ENCODE results near the gene PPIP5K2. TPM values are rescaled to one million over a fixed set of nuclear protein-coding genes. Genes with fewer than 3 reads are reported as not detected.
"Not testable (repeated sequence)": the region's sequence is repeated elsewhere in the genome, so short reads cannot be mapped to it uniquely, and the experiment has no call there.

PPIP5K2 gene
- total RNA-seq, 6 donors from 2014 or later, result 10.9 to 48.5 (median 34.7) TPM

DNA sequence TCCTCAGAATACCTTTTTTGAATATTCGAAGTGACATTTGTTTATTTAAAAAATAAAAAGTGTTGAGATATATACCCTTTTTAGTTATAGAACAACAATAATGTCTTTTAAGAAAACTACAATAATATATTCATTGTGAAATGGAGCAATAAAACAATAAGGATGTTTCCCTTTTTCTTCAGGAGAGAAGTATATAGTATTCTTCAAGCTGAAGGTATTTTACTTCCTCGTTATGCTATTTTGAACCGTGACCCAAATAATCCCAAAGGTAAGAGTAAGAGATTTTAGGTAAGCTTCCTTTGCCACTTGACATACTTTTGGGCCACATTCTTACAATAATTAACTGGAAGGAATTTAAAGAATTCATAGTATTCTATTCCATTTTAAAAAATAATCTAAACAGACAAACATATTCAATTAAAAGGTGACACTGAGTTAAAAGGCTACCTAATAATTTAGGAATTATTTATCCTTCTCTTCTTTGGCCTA is 18.1 kb downstream of the PPIP5K2 start:
- peaks cover 0 to 42% (median 4%) of the 10 kb centered on the region in 4 donors for H3K36me3 ChIP-seq
- WGBS, 2 donors, result 74 to 81% methylated on average over 3 of the region's 3 CpGs
- TF ChIP-seq POLR2AphosphoS5 (IDR thresholded peaks at IDR 0.05) (no peak), POLR2A (IDR thresholded peaks at IDR 0.05) (no peak)
- TF ChIP-seq, protein P1, sequence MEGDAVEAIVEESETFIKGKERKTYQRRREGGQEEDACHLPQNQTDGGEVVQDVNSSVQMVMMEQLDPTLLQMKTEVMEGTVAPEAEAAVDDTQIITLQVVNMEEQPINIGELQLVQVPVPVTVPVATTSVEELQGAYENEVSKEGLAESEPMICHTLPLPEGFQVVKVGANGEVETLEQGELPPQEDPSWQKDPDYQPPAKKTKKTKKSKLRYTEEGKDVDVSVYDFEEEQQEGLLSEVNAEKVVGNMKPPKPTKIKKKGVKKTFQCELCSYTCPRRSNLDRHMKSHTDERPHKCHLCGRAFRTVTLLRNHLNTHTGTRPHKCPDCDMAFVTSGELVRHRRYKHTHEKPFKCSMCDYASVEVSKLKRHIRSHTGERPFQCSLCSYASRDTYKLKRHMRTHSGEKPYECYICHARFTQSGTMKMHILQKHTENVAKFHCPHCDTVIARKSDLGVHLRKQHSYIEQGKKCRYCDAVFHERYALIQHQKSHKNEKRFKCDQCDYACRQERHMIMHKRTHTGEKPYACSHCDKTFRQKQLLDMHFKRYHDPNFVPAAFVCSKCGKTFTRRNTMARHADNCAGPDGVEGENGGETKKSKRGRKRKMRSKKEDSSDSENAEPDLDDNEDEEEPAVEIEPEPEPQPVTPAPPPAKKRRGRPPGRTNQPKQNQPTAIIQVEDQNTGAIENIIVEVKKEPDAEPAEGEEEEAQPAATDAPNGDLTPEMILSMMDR (IDR thresholded peaks at IDR 0.05), result no peak

DNA sequence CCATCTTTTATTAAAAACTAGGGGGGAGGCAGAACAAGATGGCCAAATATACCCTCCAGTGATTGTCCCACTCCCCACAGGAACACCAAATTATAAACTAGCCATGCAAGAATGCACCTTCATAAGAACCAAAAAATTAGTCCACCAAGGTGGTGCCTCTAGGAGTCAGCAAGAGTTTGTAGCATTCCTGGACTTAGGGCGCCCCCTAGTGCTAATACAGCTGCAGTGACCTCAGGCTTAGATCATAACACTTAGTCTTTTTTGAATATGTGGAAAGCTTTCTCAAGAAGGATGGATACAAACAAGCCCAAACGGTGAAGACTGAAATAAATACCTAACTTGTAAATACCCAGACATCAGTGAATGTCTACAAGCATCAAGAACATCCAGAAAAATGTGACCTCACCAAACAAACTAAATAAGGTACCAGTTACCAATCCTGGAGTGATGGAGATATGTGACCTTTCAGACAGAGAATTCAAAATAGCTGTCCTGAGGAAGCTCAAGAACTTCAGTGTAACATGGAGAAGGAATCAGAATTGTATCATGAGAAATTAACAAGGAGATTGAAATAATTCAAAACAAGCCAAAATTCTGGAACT is 19.3 kb downstream of the PPIP5K2 start:
- TF ChIP-seq POLR2A (IDR thresholded peaks at IDR 0.05), result no peak
- TF ChIP-seq, protein P1 (IDR thresholded peaks at IDR 0.05), result peak; percentile 77 to 92 (median 89)
- no peak overlapping the region for H3K4me3 ChIP-seq
- 0% methylated on average over 2 of the region's 2 CpGs for WGBS, 2 donors
- no peaks in the 10 kb centered on the region for H3K27me3 ChIP-seq
- DNase-seq (peak in 1 of 2 donors; percentile 78), ATAC-seq (ENCODE audit: low FRiP score in 2 of 2) (peak; percentile 90 to 94)
- H3K36me3 ChIP-seq, result peaks cover 0 to 42% (median 4%) of the 10 kb centered on the region in 4 donors
- H3K4me1 ChIP-seq, result no peaks in the 10 kb centered on the region
- no peak overlapping the region for H3K27ac ChIP-seq
- no peaks in the 10 kb centered on the region for H3K9me3 ChIP-seq

More for the DNA sequence above, 18.1 kb downstream of the PPIP5K2 start:
- DNase-seq, result no peak
- Histone ChIP-seq H3K4me1 (no peaks in the 10 kb centered on the region), H3K4me3 (no peak overlapping the region), H3K27ac (no peak overlapping the region), H3K9me3 (no peaks in the 10 kb centered on the region), H3K27me3 (no peaks in the 10 kb centered on the region)
- ATAC-seq (ENCODE audit: low FRiP score in 2 of 2), result no peak

GRCh38 chr5:103142132-103142531 is 22.0 kb downstream of the PPIP5K2 start:
- not testable (repeated sequence) for ATAC-seq (ENCODE audit: low FRiP score in 2 of 2); H3K27ac ChIP-seq; H3K27me3 ChIP-seq; H3K4me3 ChIP-seq; H3K4me1 ChIP-seq; H3K9me3 ChIP-seq
- H3K36me3 ChIP-seq, result peaks cover 0 to 36% (median 4%) of the 10 kb centered on the region in 4 donors
- 98 to 99% methylated on average over 5 to 18 of the region's 25 CpGs for WGBS, 2 donors
- DNase-seq, result peak in 1 of 2 donors; percentile 71

DNA sequence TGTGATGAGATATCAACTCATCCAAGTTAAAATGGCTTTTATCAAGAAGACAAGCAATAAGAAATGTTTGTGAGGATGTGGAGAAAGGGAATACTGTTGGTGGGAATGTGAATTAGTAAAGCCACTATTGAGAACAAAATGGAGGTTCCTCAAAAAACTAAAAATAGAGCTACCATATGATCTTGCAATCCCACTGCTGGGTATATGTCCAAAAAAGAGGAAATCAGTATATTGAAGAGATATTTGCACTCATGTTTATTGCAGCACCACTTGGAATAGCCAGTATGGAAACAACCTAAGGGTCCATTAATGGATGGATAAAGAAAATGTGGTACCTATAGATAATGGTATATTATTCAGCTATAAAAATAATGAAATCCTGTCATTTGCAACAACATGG is 25.1 kb downstream of the PPIP5K2 start:
- H3K36me3 ChIP-seq, result peaks cover 0 to 25% (median 8%) of the 10 kb centered on the region in 4 donors
- no peaks in the 10 kb centered on the region for H3K4me1 ChIP-seq
- no peak for DNase-seq
- no peaks in the 10 kb centered on the region for H3K9me3 ChIP-seq
- no peak for ATAC-seq (ENCODE audit: low FRiP score in 2 of 2)
- no peak overlapping the region for H3K4me3 ChIP-seq
- no peaks in the 10 kb centered on the region for H3K27me3 ChIP-seq
- H3K27ac ChIP-seq, result no peak overlapping the region
- TF ChIP-seq POLR2A (IDR thresholded peaks at IDR 0.05) (no peak), EP300 (IDR thresholded peaks at IDR 0.05) (no peak), POLR2AphosphoS5 (IDR thresholded peaks at IDR 0.05) (no peak)
- TF ChIP-seq, protein P1 (IDR thresholded peaks at IDR 0.05), result no peak

GRCh38 chr5:103148213-103148612 is 28.1 kb downstream of the PPIP5K2 start:
- Histone ChIP-seq H3K36me3 (peaks cover 0 to 26% (median 10%) of the 10 kb centered on the region in 4 donors), H3K4me3 (no peak overlapping the region)
- no peak for ATAC-seq (ENCODE audit: low FRiP score in 2 of 2)

More at GRCh38 chr5:103148213-103148612, 28.1 kb downstream of the PPIP5K2 start:
- H3K4me1 ChIP-seq, result no peaks in the 10 kb centered on the region
- no peaks in the 10 kb centered on the region for H3K9me3 ChIP-seq
- no peak for DNase-seq
- no peaks in the 10 kb centered on the region for H3K27me3 ChIP-seq
- H3K27ac ChIP-seq, result no peak overlapping the region
- WGBS, 2 donors, result 92 to 93% methylated on average over 1 of the region's 1 CpG
- no peak for TF ChIP-seq EP300 (IDR thresholded peaks at IDR 0.05)
- TF ChIP-seq POLR2AphosphoS5 (IDR thresholded peaks at IDR 0.05), result no peak
- TF ChIP-seq, protein P1 (IDR thresholded peaks at IDR 0.05), result no peak
- TF ChIP-seq POLR2A (IDR thresholded peaks at IDR 0.05), result no peak

Data from upper lobe of left lung (tissue), 6 donors.